Measurements from ENCODE around the gene AGPAT2. TPM values are rescaled to one million over a fixed set of nuclear protein-coding genes. Genes with fewer than 3 reads are reported as not detected.

The AGPAT2 gene
- total RNA-seq, 2 donors from 2014 or later = 94.2 to 275 TPM

DNA sequence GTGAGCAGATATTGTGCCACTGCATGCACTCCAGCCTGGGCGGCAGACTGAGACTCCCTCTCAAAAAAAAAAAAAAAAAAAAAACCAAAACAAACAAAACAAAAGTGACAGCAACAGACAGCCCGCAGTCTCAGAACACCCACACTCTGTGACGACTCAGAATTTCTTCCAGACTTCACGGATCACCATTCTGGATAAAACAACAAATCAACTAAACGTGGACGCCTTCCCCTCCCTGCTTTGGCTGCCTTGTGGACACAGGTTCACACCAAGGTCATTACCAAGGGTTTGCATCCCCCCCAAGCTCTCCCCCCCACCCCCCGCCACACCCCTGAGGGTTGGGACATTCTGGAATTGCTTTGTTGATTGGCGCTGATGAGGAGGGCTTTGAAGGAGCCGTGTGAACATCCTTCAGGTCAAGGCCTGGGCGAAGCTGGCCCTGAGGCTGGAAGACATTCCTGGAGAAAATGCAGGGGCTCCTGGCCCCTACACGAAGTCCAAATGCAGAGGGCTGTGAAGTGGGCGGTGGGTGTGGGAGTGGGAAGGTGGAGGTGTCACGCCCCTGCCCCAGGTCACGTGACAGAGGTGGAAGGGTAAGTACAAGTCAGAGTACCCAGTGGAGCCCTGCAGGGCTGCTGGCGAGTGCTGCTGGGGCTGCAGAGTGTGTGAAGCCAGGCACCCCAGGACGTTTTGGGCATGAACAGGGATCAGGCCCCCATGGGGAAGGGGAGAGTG is 45.4 kb upstream of the AGPAT2 start:
- H3K4me1 ChIP-seq = peaks cover 14% of the 10 kb centered on the region
- no peak overlapping the region for H3K27ac ChIP-seq
- H3K4me3 ChIP-seq = no peak overlapping the region
- 75 to 78% methylated on average over 14 to 16 of the region's 16 CpGs for WGBS, 2 donors
- no peaks in the 10 kb centered on the region for H3K9me3 ChIP-seq
- ATAC-seq (no peak), DNase-seq (no peak)
- intact Hi-C loops (cut with DNase I) = no loop called here
- no peaks in the 10 kb centered on the region for H3K36me3 ChIP-seq (replicated peaks in 1 of 2; ENCODE audit: insufficient read depth in 1 of 2, low read depth in 2 of 2)
- no peak for TF ChIP-seq POLR2A (IDR thresholded peaks at IDR 0.05)
- TF ChIP-seq, protein P1, sequence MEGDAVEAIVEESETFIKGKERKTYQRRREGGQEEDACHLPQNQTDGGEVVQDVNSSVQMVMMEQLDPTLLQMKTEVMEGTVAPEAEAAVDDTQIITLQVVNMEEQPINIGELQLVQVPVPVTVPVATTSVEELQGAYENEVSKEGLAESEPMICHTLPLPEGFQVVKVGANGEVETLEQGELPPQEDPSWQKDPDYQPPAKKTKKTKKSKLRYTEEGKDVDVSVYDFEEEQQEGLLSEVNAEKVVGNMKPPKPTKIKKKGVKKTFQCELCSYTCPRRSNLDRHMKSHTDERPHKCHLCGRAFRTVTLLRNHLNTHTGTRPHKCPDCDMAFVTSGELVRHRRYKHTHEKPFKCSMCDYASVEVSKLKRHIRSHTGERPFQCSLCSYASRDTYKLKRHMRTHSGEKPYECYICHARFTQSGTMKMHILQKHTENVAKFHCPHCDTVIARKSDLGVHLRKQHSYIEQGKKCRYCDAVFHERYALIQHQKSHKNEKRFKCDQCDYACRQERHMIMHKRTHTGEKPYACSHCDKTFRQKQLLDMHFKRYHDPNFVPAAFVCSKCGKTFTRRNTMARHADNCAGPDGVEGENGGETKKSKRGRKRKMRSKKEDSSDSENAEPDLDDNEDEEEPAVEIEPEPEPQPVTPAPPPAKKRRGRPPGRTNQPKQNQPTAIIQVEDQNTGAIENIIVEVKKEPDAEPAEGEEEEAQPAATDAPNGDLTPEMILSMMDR (IDR thresholded peaks at IDR 0.05) = no peak
- H3K27me3 ChIP-seq = no peaks in the 10 kb centered on the region

DNA sequence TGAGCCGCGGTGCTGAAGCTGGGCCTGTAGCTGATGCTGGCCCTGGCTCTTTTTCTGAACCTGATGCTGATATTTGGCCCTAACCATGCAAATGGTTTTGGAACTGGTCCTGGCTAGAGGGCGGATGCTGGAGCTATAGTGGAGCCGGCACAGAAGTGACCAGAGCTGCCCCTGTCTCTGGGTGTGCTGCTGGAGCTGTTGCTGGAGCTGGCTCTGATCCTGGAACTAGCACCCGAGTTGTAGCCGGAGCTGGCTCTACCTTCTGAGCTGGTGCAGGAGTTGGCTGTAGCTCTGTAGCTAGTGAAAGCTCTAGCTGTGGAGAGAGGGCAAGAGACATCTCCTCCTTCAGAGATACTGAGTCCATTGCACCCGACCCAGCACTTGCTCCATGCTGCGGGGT is 42.7 kb upstream of the AGPAT2 start:
- no peak for ATAC-seq
- DNase-seq = no peak
- 86 to 93% methylated on average over 4 to 8 of the region's 8 CpGs for WGBS, 2 donors
- TF ChIP-seq POLR2A (IDR thresholded peaks at IDR 0.05) = no peak
- TF ChIP-seq, protein P1 (IDR thresholded peaks at IDR 0.05) = no peak
- intact Hi-C loops (cut with DNase I) = no loop called here
- Histone ChIP-seq H3K4me3 (no peak overlapping the region), H3K27me3 (no peaks in the 10 kb centered on the region), H3K4me1 (peaks cover 37% of the 10 kb centered on the region), H3K9me3 (no peaks in the 10 kb centered on the region), H3K27ac (no peak overlapping the region), H3K36me3 (replicated peaks in 1 of 2; ENCODE audit: insufficient read depth in 1 of 2, low read depth in 2 of 2) (peaks cover 0 to 3% of the 10 kb centered on the region in 2 donors)

DNA sequence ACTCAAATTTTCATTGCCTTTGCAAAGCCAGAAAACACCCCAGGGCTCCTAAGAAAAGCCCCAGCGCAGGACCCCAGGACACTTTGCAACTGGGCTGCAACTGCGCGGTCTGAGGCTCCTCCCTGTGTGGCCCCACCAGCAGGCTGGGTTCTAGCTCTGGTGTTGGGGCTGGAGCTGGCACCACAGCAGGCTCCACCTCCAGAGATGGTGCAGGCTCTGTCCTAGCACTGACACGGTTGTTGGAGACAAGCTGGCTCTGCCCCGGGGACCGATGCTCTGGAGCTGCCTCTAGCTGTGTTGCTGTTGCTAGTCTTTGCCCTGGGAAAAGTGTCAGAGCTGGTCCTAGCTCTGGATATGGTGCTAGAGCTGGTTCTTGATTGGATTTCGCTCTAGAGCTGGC is 41.9 kb upstream of the AGPAT2 start:
- DNase-seq (no peak), ATAC-seq (no peak)
- intact Hi-C loops (cut with DNase I) = no loop called here
- H3K27ac ChIP-seq = no peak overlapping the region
- peaks cover 45% of the 10 kb centered on the region for H3K4me1 ChIP-seq
- no peak overlapping the region for H3K4me3 ChIP-seq
- H3K9me3 ChIP-seq = no peaks in the 10 kb centered on the region
- 93% methylated on average over 7 of the region's 7 CpGs; no CpG with 5 or more reads in 1 of the 2 donors for WGBS, 2 donors
- no peaks in the 10 kb centered on the region for H3K27me3 ChIP-seq
- TF ChIP-seq, protein P1 (IDR thresholded peaks at IDR 0.05) = no peak
- no peak for TF ChIP-seq POLR2A (IDR thresholded peaks at IDR 0.05)
- peaks cover 0 to 5% of the 10 kb centered on the region in 2 donors for H3K36me3 ChIP-seq (replicated peaks in 1 of 2; ENCODE audit: insufficient read depth in 1 of 2, low read depth in 2 of 2)

DNA sequence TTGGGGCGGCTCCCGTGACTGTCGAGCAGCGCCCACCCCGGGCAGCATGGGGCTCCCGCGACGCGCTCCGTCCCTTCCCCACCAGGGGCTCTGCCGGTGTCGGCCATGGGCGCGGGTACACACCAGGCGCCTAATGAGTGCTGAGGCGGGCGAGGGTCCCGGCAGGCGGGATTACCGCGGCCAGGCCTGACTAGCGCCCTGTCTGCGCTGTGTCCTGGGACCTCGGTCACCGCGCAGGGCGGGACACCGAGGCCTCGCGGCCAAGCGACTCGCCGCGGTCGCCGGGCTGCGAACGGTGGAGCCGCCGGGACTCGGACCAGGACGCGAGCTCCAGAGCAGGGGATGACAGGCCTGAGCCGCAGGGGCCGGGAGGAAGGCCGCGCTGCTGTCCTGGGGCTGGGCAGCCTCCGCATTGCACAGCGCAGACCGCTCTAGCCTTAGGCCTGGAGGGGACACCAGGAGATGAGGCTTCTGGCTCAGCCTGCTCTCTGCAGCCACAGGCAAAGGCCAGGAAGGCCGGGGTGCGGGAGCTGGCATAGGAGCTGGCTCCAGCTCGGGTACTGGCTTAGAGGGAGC is 41.4 kb upstream of the AGPAT2 start:
- H3K27ac ChIP-seq = peak overlapping the region in 1 of 4 donors; percentile 82
- H3K27me3 ChIP-seq = no peaks in the 10 kb centered on the region
- peaks cover 5 to 7% of the 10 kb centered on the region in 2 donors for H3K36me3 ChIP-seq (replicated peaks in 1 of 2; ENCODE audit: insufficient read depth in 1 of 2, low read depth in 2 of 2)
- H3K9me3 ChIP-seq = no peaks in the 10 kb centered on the region
- ATAC-seq (peak; percentile 50), DNase-seq (peak in 1 of 4 donors; percentile 35)
- H3K4me3 ChIP-seq = peak overlapping the region; percentile 68 to 96
- WGBS, 2 donors = 7% methylated on average over 50 of the region's 53 CpGs; no CpG with 5 or more reads in 1 of the 2 donors
- intact Hi-C loops (cut with DNase I) = no loop called here
- TF ChIP-seq POLR2A (IDR thresholded peaks at IDR 0.05) = no peak
- TF ChIP-seq, protein P1 (IDR thresholded peaks at IDR 0.05) = no peak
- H3K4me1 ChIP-seq = peaks cover 45% of the 10 kb centered on the region

Data from body of pancreas (tissue), 4 donors.